Measurements from ENCODE around the gene ABCC1. TPM values are rescaled to one million over a fixed set of nuclear protein-coding genes. Genes with fewer than 3 reads are reported as not detected.

The ABCC1 gene
- total RNA-seq, 1 experiment from 2014 or later, result 56.4 TPM

GRCh38 chr16:16159662-16160061 is 210.2 kb downstream of the ABCC1 start:
- no peaks in the 10 kb centered on the region for H4K20me1 ChIP-seq (ENCODE audit: control insufficient read depth, insufficient read depth, insufficient read length)
- no peak overlapping the region for H2BK12ac ChIP-seq (ENCODE audit: insufficient read length, low read depth, low read length)
- H3K9me3 ChIP-seq (ENCODE audit: control insufficient read depth, low read depth, low read length), result peaks cover 20% of the 10 kb centered on the region
- no peak overlapping the region for H2BK20ac ChIP-seq (ENCODE audit: low read depth, low read length, poor library complexity, severe bottlenecking)
- Mint-ChIP-seq H3K27ac (no peak overlapping the region), H3K4me3 (no peak overlapping the region), H3K9me3 (peaks cover 29 to 40% of the 10 kb centered on the region in 2 experiments), H3K4me1 (no peaks in the 10 kb centered on the region), H3K27me3 (ENCODE audit: low read depth) (peaks cover 8% of the 10 kb centered on the region), H3K36me3 (ENCODE audit: insufficient read depth in 1 of 3, low read depth in 3 of 3) (peaks cover 3 to 10% (median 4%) of the 10 kb centered on the region in 3 experiments)
- H3K27ac ChIP-seq (ENCODE audit: insufficient read length, low read depth, low read length), result no peak overlapping the region
- H3T11ph ChIP-seq (ENCODE audit: low read length), result no peak overlapping the region
- H3K56ac ChIP-seq (ENCODE audit: insufficient read length, low read depth, low read length), result no peak overlapping the region
- H2BK120ac ChIP-seq (ENCODE audit: low read depth, low read length, poor library complexity, severe bottlenecking), result no peak overlapping the region
- H2AFZ ChIP-seq (ENCODE audit: low read length), result no peak overlapping the region
- DNase-seq, result no peak
- no peaks in the 10 kb centered on the region for H3K27me3 ChIP-seq (ENCODE audit: insufficient read depth, low read length)
- H4K91ac ChIP-seq (ENCODE audit: insufficient read length, low read depth, low read length), result no peak overlapping the region
- H4K5ac ChIP-seq (ENCODE audit: insufficient read length, low read depth, low read length), result no peak overlapping the region
- H2BK15ac ChIP-seq (ENCODE audit: low read depth, low read length), result no peak overlapping the region
- H2AK5ac ChIP-seq (ENCODE audit: insufficient read length, low read length), result no peak overlapping the region
- no peak overlapping the region for H3K4me2 ChIP-seq (ENCODE audit: insufficient read depth, insufficient read length, low read length)
- H3K23ac ChIP-seq (ENCODE audit: insufficient read length, low read depth, low read length), result no peak overlapping the region
- no peaks in the 10 kb centered on the region for H3K79me2 ChIP-seq (ENCODE audit: insufficient read depth, low read length)
- WGBS (ENCODE audit: extremely low coverage, insufficient read length, low lambda C conversion rate), result no CpG with 5 or more reads among the region's 3 CpGs
- no peaks in the 10 kb centered on the region for H3K79me1 ChIP-seq (ENCODE audit: insufficient read depth, low read depth, low read length, poor library complexity, severe bottlenecking)
- H3K14ac ChIP-seq (ENCODE audit: insufficient read depth, low read length), result no peak overlapping the region
- H3K23me2 ChIP-seq (ENCODE audit: insufficient read length, low read depth, low read length, poor library complexity, severe bottlenecking), result no peaks in the 10 kb centered on the region
- H4K8ac ChIP-seq (replicated peaks; ENCODE audit: insufficient read length, low read depth, low read length), result no peak overlapping the region
- no peak overlapping the region for H2BK5ac ChIP-seq (ENCODE audit: insufficient read length, low read length)
- TF ChIP-seq CTCF (conservative IDR thresholded peaks at IDR 0.05), result no peak
- H3K9ac ChIP-seq (ENCODE audit: extremely low read depth, insufficient read length, low read length), result no peak overlapping the region
- no peak overlapping the region for H3K4ac ChIP-seq (ENCODE audit: low read depth, low read length)
- H3K4me1 ChIP-seq (ENCODE audit: insufficient read depth, low read length), result no peaks in the 10 kb centered on the region
- H3K18ac ChIP-seq (ENCODE audit: insufficient read length, low read depth, low read length), result no peak overlapping the region
